NCI-H524 treated with DMSO at 0.1 percent for 48 hours (cell line): ENCODE data around the gene BCAN.
A peak's percentile ranks its signal among the peaks of the same experiment; 100 is the strongest.

Experiments used
- DNase-seq: peaks from one replicate; lab custom pipeline; 2025; lab: John Stamatoyannopoulos, UW

The BCAN gene

DNA sequence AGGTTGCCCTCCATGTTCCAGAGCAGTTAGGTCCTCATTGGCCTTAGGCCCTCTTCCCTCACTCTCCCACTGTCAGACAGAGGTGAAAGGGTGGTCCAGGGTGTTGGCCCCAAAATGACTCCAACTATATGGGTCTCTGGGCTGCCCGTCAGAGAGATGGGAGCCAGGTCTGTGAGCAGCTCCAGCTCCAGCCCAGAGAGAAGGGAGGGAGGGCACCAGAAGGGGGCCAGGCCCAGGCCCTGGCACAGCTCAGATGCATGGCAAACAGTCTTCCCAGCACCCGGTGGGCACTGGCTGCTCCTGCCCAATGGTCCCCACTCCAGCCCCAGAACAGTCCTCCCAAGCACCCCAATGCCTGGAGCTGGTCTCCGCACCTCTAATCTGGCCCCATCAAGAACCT lies 2.2 kb downstream of the BCAN start:
- DNase-seq = no peak

DNA sequence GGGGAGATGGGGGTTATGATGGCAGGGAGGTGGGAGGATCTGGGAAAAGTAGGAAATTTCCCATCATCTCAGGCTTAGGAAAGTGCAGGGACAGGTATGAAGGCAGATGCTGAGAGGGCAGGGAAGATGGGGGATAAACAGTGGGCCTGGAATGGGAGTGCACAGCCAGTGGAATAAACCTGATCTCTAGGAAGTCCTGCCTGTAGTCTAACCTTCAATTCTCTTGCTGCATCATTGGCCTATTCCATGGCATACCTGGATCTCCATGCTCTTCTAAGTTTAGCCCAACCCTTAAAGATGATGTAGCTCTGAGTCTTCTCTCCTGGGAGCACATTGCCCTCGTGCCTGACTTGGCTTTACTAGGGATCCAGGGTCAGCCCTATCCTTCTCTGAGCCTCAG lies 2.7 kb downstream of the BCAN start:
- no peak for DNase-seq

DNA sequence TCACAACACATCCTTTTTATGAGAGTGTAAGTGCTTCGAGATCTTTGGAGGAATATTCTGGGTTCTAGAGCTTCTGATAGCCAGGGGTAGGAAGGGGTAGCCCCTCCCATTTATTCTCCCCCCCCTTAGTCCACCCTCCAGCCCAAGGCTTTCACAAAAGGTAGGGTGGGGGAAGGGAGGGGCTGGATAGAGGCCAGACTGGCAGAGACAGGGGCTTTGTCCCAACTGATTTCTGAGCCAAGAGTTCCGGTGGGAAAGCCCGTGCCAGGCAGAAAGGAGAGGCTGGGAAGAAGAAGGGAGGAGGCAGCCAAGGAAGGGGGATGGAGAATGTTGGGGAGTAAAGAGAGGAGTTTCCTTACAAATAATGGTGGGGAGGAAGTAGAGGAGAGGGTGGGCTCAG lies 3.1 kb downstream of the BCAN start:
- no peak for DNase-seq

GRCh38 chr1:156645666-156646065 lies 3.7 kb downstream of the BCAN start:
- no peak for DNase-seq

GRCh38 chr1:156646738-156647211 lies 4.9 kb downstream of the BCAN start:
- DNase-seq = no peak

DNA sequence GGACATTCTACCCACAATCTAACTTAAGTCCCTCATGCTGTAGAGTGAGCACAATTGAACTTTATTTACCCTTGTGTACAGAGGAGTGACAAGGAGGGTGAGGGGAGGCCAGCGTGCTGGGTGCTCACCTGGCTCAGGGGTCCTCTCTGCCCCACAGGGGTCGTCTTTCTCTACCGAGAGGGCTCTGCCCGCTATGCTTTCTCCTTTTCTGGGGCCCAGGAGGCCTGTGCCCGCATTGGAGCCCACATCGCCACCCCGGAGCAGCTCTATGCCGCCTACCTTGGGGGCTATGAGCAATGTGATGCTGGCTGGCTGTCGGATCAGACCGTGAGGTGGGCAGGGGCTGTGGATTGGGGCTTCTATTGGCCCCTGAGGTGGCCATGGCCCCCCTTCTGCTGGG lies 5.4 kb downstream of the BCAN start:
- DNase-seq = no peak

GRCh38 chr1:156648496-156648895 lies 6.6 kb downstream of the BCAN start:
- no peak for DNase-seq

DNA sequence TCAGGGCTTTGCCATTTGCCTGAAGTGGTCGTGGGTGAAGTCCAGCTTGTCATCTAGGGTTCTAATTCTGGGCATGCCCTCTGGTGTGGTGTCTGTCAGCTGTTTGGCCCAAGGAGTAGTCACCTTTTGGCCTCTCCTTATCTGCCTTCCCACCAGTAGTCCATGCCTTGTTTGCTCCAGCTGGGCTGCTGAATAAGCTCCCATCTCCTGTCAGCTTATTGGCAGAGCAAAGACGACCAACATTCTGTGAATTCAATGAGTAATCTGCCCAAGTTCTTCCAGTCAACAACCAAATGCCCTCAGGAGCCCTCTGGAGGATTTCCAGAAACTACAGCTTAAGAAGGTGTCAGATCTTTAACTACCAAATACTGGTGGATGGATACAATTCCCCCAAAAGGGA lies 7.0 kb downstream of the BCAN start:
- no peak for DNase-seq

DNA sequence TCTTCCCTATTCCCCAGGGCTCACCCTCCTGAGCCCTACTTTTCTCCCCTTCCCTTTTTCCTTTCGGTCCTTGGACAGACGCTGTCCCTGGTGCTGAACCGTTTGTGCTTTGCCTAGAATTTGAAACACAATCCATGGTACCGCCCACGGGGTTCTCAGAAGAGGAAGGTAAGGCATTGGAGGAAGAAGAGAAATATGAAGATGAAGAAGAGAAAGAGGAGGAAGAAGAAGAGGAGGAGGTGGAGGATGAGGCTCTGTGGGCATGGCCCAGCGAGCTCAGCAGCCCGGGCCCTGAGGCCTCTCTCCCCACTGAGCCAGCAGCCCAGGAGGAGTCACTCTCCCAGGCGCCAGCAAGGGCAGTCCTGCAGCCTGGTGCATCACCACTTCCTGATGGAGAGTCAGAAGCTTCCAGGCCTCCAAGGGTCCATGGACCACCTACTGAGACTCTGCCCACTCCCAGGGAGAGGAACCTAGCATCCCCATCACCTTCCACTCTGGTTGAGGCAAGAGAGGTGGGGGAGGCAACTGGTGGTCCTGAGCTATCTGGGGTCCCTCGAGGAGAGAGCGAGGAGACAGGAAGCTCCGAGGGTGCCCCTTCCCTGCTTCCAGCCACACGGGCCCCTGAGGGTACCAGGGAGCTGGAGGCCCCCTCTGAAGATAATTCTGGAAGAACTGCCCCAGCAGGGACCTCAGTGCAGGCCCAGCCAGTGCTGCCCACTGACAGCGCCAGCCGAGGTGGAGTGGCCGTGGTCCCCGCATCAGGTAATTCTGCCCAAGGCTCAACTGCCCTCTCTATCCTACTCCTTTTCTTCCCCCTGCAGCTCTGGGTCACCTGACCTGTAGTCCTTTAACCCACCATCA lies 10.4 kb downstream of the BCAN start:
- no peak for DNase-seq

GRCh38 chr1:156652992-156653355 lies 11.1 kb downstream of the BCAN start:
- DNase-seq = no peak

- DNase-seq = no peak
Measured at GRCh38 chr1:156654700-156655099, 12.8 kb downstream of the BCAN start.

GRCh38 chr1:156655151-156655903 lies 13.4 kb downstream of the BCAN start:
- DNase-seq = peak; percentile 83

DNA sequence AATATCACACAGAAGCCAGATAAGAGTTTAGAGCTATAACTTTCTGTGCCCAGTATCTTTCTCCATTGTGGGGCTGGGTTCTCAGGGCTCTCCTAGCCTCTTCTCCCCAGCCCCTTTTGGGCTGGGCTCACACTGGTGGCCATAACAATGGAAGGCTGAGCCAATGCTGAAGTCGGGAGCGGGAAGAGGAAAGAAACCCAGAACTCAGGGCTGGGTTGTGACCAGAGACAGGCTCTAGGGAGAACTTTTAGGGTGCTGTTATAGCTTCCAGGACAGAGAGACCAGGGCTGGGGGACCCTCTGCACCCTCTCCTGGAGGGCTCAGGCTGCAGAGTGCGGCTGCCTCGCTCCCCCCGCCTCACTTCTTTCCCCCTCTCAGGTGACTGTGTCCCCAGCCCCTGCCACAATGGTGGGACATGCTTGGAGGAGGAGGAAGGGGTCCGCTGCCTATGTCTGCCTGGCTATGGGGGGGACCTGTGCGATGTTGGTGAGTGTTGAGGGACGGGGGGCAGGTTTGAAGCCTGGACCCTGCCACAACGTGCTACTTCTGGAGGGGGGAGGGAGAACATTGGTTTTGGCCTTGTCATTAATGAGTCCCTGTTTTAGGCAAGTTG lies 14.1 kb downstream of the BCAN start:
- no peak for DNase-seq

GRCh38 chr1:156656806-156657740 lies 15.2 kb downstream of the BCAN start:
- DNase-seq = peak; percentile 42

DNA sequence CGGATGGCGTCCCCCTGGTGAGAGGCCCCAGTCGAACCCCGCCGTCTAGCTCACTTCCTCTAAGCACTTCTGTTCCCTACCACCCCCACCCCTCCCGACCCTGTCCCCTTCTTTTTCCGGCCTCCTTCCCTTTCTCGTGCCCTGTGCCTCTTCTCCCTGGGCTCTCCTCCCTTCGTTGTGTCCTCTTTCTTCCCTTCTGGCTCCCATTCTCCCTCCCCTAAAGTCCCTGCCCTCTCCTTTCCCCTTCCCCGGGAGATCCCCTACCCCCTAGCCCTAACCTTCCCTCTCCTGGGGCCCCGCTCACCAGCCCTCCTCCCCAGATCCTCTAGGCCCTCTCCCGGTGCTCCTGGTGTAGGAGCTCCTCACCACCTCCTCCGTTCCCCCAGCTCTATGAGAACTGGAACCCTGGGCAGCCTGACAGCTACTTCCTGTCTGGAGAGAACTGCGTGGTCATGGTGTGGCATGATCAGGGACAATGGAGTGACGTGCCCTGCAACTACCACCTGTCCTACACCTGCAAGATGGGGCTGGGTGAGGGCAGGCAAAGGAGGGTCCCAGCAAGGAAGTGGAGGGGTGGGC lies 15.9 kb downstream of the BCAN start:
- no peak for DNase-seq

DNA sequence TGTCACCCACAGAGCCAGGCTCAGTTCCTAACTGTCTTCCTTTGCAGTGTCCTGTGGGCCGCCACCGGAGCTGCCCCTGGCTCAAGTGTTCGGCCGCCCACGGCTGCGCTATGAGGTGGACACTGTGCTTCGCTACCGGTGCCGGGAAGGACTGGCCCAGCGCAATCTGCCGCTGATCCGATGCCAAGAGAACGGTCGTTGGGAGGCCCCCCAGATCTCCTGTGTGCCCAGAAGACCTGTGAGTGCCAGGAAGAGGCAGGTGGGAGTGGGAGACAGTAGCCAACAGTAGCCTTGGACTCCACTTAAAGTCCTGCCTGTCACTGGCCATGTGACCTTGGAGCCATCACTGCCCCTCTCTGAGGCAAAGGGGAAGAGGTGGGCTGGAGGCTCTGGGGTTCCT lies 16.6 kb downstream of the BCAN start:
- DNase-seq = no peak

- no peak for DNase-seq
Measured at GRCh38 chr1:156658945-156659574, 17.1 kb downstream of the BCAN start.

- DNase-seq = no peak
Measured at GRCh38 chr1:156659661-156659987, 17.7 kb downstream of the BCAN start.

DNA sequence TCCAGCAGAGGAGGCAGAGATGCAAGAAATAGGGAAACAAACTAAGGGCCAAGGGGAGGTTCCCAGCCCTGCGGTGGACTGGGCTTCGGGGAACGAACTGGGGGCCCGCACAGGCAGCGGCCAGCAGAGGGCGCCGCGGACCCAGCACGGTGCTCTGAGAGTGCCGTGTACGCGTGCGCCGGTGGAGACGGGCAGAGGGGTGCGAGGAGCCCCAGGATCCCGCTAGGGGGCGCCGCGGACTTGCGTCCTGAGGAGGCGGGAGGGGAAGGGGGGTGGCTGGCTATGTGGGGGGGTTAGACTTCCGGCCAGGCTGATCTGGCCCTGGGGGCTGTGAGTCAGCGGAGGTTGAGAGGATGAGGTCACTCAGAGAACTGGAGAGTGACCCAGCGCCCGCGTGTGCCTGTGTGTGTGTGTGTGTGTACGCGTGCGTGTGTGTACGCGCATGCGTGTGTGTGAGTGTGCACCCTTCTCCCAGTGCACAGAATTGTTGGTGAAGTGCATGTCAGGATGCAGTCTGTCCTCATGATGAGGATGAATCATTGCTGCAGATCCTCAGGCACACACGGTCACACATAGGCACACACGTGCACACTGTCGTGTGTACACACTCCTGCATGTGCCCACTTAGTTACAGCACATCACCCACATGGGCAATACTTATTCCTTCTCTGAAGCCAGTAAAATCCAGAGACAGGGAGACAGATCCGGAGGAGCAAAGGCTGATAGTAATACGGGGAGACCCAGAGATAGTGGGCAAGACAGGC lies 18.3 kb downstream of the BCAN start:
- DNase-seq = peak; percentile 31

DNA sequence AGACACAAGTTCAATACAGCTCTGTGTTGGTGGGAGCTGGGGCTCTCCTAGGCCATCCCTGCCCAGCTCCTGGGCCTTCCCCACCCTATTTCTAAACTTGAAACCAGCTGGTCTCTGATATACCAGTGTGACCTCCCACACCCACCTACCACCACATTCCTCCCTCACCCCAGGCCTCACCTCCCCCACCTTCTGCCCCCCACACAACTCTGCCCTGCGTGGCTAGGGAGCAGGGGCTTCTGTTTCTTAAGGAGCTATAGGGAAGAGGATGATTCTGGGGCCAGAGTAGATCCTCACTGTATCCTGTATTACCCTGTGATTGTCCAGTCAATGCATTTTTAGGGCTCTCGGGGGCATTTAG lies 18.8 kb downstream of the BCAN start:
- DNase-seq = no peak
